RWPE2 (cell line): ENCODE data around the gene THY1.

ENCODE experiments used
- ATAC-seq: fragments of 200-7000 bp; cut with Tn5 transposase; 3 replicates; pipeline ENCODE4 v1.9.1; 2021; ENCODE audit warnings: low read depth
- DNase-seq: peaks from one replicate; pipeline ENCODE4 v3.0.0-alpha.2; 2020; ENCODE audit warnings: low spot score
- H3K27ac ChIP-seq: fragments of 450-650 bp; 2 replicates; pipeline ENCODE4 v1.5.1; 2017; ENCODE audit warnings: mild to moderate bottlenecking; ENCODE audit not compliant: poor library complexity, severe bottlenecking
- H3K27me3 ChIP-seq: fragments of 250-450 bp; sonication (Bioruptor Pico); 2 replicates; pipeline ENCODE4 v1.5.1; 2021; ENCODE audit warnings: mild to moderate bottlenecking, moderate library complexity; ENCODE audit not compliant: insufficient read depth, poor library complexity, severe bottlenecking
- H3K36me3 ChIP-seq: fragments of 250-450 bp; sonication (Bioruptor Pico); 2 replicates; pipeline ENCODE4 v1.5.1; 2020; ENCODE audit warnings: low read depth, mild to moderate bottlenecking, moderate library complexity
- H3K4me1 ChIP-seq: fragments of 250-450 bp; sonication (Bioruptor Pico); 2 replicates; pipeline ENCODE4 v1.5.1; 2021; ENCODE audit warnings: mild to moderate bottlenecking, moderate library complexity; ENCODE audit not compliant: insufficient read depth, poor library complexity, severe bottlenecking
- H3K4me3 ChIP-seq: fragments of 250-450 bp; sonication (Bioruptor Pico); 2 replicates; pipeline ENCODE4 v1.5.1; 2021; ENCODE audit warnings: mild to moderate bottlenecking, moderate library complexity; ENCODE audit not compliant: severe bottlenecking
- H3K9me3 ChIP-seq: fragments of 250-450 bp; sonication (Bioruptor Pico); 2 replicates; pipeline ENCODE4 v1.5.1; 2021; ENCODE audit warnings: mild to moderate bottlenecking, moderate library complexity; ENCODE audit not compliant: severe bottlenecking
- TF ChIP-seq, protein P1 (sequence below): fragments of 450-650 bp; IDR thresholded peaks from one replicate; pipeline ENCODE4 v1.5.1; 2017; ENCODE audit warnings: mild to moderate bottlenecking, moderate library complexity; ENCODE audit not compliant: poor library complexity, severe bottlenecking

THY1 gene

GRCh38 chr11:119372260-119373058 is 50.5 kb downstream of the THY1 start:
- peaks cover 44% of the 10 kb centered on the region for H3K4me1 ChIP-seq
- no peaks in the 10 kb centered on the region for H3K27me3 ChIP-seq
- no peak overlapping the region for H3K4me3 ChIP-seq
- H3K27ac ChIP-seq: no peak overlapping the region
- DNase-seq (no peak), ATAC-seq (no peak)
- TF ChIP-seq, protein P1, sequence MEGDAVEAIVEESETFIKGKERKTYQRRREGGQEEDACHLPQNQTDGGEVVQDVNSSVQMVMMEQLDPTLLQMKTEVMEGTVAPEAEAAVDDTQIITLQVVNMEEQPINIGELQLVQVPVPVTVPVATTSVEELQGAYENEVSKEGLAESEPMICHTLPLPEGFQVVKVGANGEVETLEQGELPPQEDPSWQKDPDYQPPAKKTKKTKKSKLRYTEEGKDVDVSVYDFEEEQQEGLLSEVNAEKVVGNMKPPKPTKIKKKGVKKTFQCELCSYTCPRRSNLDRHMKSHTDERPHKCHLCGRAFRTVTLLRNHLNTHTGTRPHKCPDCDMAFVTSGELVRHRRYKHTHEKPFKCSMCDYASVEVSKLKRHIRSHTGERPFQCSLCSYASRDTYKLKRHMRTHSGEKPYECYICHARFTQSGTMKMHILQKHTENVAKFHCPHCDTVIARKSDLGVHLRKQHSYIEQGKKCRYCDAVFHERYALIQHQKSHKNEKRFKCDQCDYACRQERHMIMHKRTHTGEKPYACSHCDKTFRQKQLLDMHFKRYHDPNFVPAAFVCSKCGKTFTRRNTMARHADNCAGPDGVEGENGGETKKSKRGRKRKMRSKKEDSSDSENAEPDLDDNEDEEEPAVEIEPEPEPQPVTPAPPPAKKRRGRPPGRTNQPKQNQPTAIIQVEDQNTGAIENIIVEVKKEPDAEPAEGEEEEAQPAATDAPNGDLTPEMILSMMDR: no peak
- no peaks in the 10 kb centered on the region for H3K9me3 ChIP-seq
- H3K36me3 ChIP-seq: no peaks in the 10 kb centered on the region

DNA sequence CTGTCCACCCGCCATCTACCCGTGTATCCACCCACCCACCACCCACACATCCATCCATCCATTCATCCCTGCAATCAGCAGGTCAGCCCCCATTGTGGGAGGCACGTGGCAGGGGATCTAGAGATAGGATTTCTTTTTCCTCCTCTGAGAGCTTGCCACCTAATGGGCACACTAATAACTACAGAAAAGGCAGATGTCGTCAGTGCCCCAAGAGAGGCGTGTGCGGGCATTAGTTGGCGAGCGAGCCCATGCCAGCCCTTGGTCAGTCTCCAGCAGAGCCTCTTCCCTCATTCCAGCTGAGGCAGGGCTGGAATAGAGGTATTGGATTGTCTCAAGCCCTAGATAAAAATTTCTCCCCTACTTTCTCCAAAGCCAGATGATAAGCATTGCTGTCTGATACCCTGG is 51.2 kb downstream of the THY1 start:
- ATAC-seq: peak; percentile 26; the same call in 2 of the 3 replicates
- Histone ChIP-seq H3K4me1 (peaks cover 40% of the 10 kb centered on the region), H3K27me3 (no peaks in the 10 kb centered on the region), H3K36me3 (no peaks in the 10 kb centered on the region), H3K9me3 (no peaks in the 10 kb centered on the region), H3K27ac (no peak overlapping the region), H3K4me3 (no peak overlapping the region)
- TF ChIP-seq, protein P1: peak; percentile 63
- DNase-seq: no peak

GRCh38 chr11:119371067-119371601 is 51.8 kb downstream of the THY1 start:
- Histone ChIP-seq H3K4me1 (peaks cover 34% of the 10 kb centered on the region), H3K9me3 (no peaks in the 10 kb centered on the region), H3K27ac (no peak overlapping the region), H3K27me3 (no peaks in the 10 kb centered on the region), H3K36me3 (no peaks in the 10 kb centered on the region), H3K4me3 (no peak overlapping the region)
- ATAC-seq (no peak), DNase-seq (no peak)
- TF ChIP-seq, protein P1: no peak

GRCh38 chr11:119370486-119371046 is 52.4 kb downstream of the THY1 start:
- Histone ChIP-seq H3K27ac (no peak overlapping the region), H3K9me3 (no peaks in the 10 kb centered on the region), H3K4me3 (no peak overlapping the region), H3K4me1 (peaks cover 28% of the 10 kb centered on the region), H3K27me3 (no peaks in the 10 kb centered on the region), H3K36me3 (no peaks in the 10 kb centered on the region)
- ATAC-seq (no peak), DNase-seq (no peak)
- TF ChIP-seq, protein P1: no peak
